ENCODE results near the gene SMARCA5. TPM values are rescaled to one million over a fixed set of nuclear protein-coding genes. Genes with fewer than 3 reads are reported as not detected.

The SMARCA5 gene
- total and polyA plus RNA-seq, 2 donors (not counting 3 experiments of a cell fraction or from before 2014, with no cell fraction given), result 7.9 to 57.6 TPM

DNA sequence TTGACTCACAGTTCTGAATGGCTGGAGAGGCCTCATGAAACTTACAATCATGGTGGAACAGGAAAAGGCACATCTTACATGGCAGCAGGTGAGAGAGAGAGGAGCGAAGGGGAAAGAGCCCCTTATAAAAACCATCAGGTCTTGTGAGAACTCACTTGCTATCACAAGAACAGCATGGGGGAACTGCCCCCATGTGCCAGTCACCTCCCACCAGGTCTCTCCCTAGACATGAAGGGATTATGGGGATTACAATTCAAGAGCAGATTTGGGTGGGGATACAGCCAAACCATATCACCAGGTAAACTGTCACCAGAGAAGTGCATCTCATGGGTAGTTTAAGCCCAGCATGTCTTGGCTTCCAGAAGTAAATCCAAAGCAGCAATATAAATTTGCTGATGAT, 7.5 kb upstream of the SMARCA5 start:
- Histone ChIP-seq H3K4me3 (replicated peaks in 1 of 3; ENCODE audit: insufficient read depth in 1 of 3, low read depth in 1 of 3, low read length in 3 of 3) (no peak overlapping the region), H3K36me3 (ENCODE audit: control insufficient read depth in 2 of 2, extremely low read depth in 1 of 2, insufficient read depth in 2 of 2, low read length in 2 of 2) (no peaks in the 10 kb centered on the region), H2AFZ (ENCODE audit: low read depth, low read length) (no peak overlapping the region), H4K20me1 (replicated peaks; ENCODE audit: control insufficient read depth, extremely low read depth, insufficient read depth, low read length) (no peaks in the 10 kb centered on the region), H3K79me2 (ENCODE audit: control insufficient read depth, insufficient read depth, low read length) (no peaks in the 10 kb centered on the region), H3K4me1 (ENCODE audit: control insufficient read depth, extremely low read depth, insufficient read depth, low read length) (no peaks in the 10 kb centered on the region), H3K4me2 (ENCODE audit: insufficient read depth, low read length) (no peak overlapping the region), H3K27ac (ENCODE audit: insufficient read depth, low read depth, low read length) (no peak overlapping the region), H3K9ac (replicated peaks; ENCODE audit: extremely low read depth, insufficient read depth, low read length) (no peak overlapping the region), H3K9me1 (replicated peaks; ENCODE audit: control insufficient read depth, extremely low read depth, insufficient read depth, low read length) (no peaks in the 10 kb centered on the region), H3K27me3 (ENCODE audit: control insufficient read depth in 2 of 2, insufficient read depth in 2 of 2, low read length in 2 of 2) (peaks cover 5 to 13% of the 10 kb centered on the region in 2 experiments), H3K9me3 (replicated peaks; ENCODE audit: control insufficient read depth, insufficient read depth, low read length) (no peaks in the 10 kb centered on the region)
- ChIA-PET CTCF (no interaction called here), POLR2A (no interaction called here)
- TF ChIP-seq GATA2 (IDR thresholded peaks at IDR 0.05; ENCODE audit: insufficient read depth, insufficient read length, low read depth, low read length), result no peak
- DNase-seq (ENCODE audit: low read depth, low spot score) (no peak), FAIRE-seq (no peak)
- BruUV-seq (replicated peaks), result no TSS peak
- intact Hi-C loops (cut with micrococcal nuclease) (no loop called here), dilution Hi-C loops (cut with MboI; ENCODE audit: extremely low pct_ligation_motif_present, low sequenced_read_pairs) (no loop called here)

DNA sequence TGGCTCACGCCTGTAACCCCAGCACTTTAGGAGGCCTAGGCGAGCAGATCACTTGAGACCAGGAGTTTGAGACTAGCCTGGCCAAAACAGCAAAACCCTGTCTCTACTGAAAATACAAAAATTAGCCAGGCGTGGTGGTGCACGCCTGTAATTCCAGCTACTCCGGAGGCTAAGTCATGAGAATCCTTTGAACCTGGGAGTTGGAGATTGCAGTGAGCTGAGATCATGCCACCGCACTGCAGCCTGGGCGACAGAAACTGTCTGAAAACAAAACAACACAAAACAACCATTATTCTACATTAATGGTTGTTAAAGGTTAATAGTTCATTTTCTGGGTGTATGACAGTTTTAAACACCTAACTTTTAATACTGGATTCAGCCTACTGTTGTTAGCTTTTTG, 1.6 kb upstream of the SMARCA5 start:
- BruUV-seq (replicated peaks), result no TSS peak
- no peak for TF ChIP-seq POLR2A (IDR thresholded peaks at IDR 0.05; ENCODE audit: low read depth, low read length)
- TF ChIP-seq, protein P1, sequence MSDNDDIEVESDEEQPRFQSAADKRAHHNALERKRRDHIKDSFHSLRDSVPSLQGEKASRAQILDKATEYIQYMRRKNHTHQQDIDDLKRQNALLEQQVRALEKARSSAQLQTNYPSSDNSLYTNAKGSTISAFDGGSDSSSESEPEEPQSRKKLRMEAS (IDR thresholded peaks at IDR 0.05; ENCODE audit: insufficient read depth, insufficient read length), result no peak
- no peak for TF ChIP-seq JUN (IDR thresholded peaks at IDR 0.05; ENCODE audit: borderline replicate concordance, insufficient read depth, insufficient read length, low read depth)
- TF ChIP-seq, protein P2, sequence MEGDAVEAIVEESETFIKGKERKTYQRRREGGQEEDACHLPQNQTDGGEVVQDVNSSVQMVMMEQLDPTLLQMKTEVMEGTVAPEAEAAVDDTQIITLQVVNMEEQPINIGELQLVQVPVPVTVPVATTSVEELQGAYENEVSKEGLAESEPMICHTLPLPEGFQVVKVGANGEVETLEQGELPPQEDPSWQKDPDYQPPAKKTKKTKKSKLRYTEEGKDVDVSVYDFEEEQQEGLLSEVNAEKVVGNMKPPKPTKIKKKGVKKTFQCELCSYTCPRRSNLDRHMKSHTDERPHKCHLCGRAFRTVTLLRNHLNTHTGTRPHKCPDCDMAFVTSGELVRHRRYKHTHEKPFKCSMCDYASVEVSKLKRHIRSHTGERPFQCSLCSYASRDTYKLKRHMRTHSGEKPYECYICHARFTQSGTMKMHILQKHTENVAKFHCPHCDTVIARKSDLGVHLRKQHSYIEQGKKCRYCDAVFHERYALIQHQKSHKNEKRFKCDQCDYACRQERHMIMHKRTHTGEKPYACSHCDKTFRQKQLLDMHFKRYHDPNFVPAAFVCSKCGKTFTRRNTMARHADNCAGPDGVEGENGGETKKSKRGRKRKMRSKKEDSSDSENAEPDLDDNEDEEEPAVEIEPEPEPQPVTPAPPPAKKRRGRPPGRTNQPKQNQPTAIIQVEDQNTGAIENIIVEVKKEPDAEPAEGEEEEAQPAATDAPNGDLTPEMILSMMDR (IDR thresholded peaks at IDR 0.05; ENCODE audit: extremely low read depth in 1 of 2, insufficient read depth in 1 of 2, low read depth in 1 of 2, low read length in 2 of 2), result no peak
- no peak for TF ChIP-seq GATA2 (IDR thresholded peaks at IDR 0.05; ENCODE audit: insufficient read depth, insufficient read length, low read depth, low read length)
- TF ChIP-seq FOS (IDR thresholded peaks at IDR 0.05; ENCODE audit: borderline replicate concordance, insufficient read depth, low read length), result no peak
- no peak for TF ChIP-seq POLR2AphosphoS5 (IDR thresholded peaks at IDR 0.05; ENCODE audit: insufficient read depth, low read depth, low read length)
- no peak for TF ChIP-seq EZH2 (IDR thresholded peaks at IDR 0.05; ENCODE audit: borderline replicate concordance, low read depth, low read length, severe bottlenecking)
- no peak for TF ChIP-seq MYC (IDR thresholded peaks at IDR 0.05; ENCODE audit: low read depth, low read length)
- CTCF ChIA-PET, result no interaction called here

More for the DNA sequence above, 1.6 kb upstream of the SMARCA5 start:
- POLR2A ChIA-PET, result no interaction called here
- Histone ChIP-seq H3K9me3 (replicated peaks; ENCODE audit: control insufficient read depth, insufficient read depth, low read length) (no peaks in the 10 kb centered on the region), H3K27ac (ENCODE audit: insufficient read depth, low read depth, low read length) (no peak overlapping the region), H3K36me3 (ENCODE audit: control insufficient read depth in 2 of 2, extremely low read depth in 1 of 2, insufficient read depth in 2 of 2, low read length in 2 of 2) (no peaks in the 10 kb centered on the region), H3K79me2 (ENCODE audit: control insufficient read depth, insufficient read depth, low read length) (peaks cover 33% of the 10 kb centered on the region), H3K4me1 (ENCODE audit: control insufficient read depth, extremely low read depth, insufficient read depth, low read length) (peaks cover 23% of the 10 kb centered on the region), H3K4me3 (replicated peaks in 1 of 3; ENCODE audit: insufficient read depth in 1 of 3, low read depth in 1 of 3, low read length in 3 of 3) (no peak overlapping the region), H2AFZ (ENCODE audit: low read depth, low read length) (no peak overlapping the region), H3K27me3 (ENCODE audit: control insufficient read depth in 2 of 2, insufficient read depth in 2 of 2, low read length in 2 of 2) (peaks cover 5 to 13% of the 10 kb centered on the region in 2 experiments), H3K9me1 (replicated peaks; ENCODE audit: control insufficient read depth, extremely low read depth, insufficient read depth, low read length) (no peaks in the 10 kb centered on the region), H3K9ac (replicated peaks; ENCODE audit: extremely low read depth, insufficient read depth, low read length) (no peak overlapping the region), H4K20me1 (replicated peaks; ENCODE audit: control insufficient read depth, extremely low read depth, insufficient read depth, low read length) (peaks cover 8% of the 10 kb centered on the region), H3K4me2 (ENCODE audit: insufficient read depth, low read length) (no peak overlapping the region)
- FAIRE-seq (no peak), DNase-seq (ENCODE audit: low read depth, low spot score) (no peak)
- dilution Hi-C loops (cut with MboI; ENCODE audit: extremely low pct_ligation_motif_present, low sequenced_read_pairs), result no loop called here
- intact Hi-C loops (cut with micrococcal nuclease), result loop anchor here (5.0 to 10.0 kb wide), 2 partner anchors 130 to 1747 kb away; no protein-coding TSS in a partner anchor

All from endothelial cell of umbilical vein (primary cell).